IPS-18a (cell line): ENCODE measurements around the gene MAP7.

Source experiments
- H3K27ac ChIP-seq: one replicate; pipeline ENCODE4 v1.5.1; 2013; ENCODE audit warnings: low read length
- H3K27me3 ChIP-seq: one replicate; pipeline ENCODE4 v1.6.1; 2013; ENCODE audit warnings: mild to moderate bottlenecking, low read length; ENCODE audit not compliant: control insufficient read depth, insufficient read depth
- H3K36me3 ChIP-seq: one replicate; pipeline ENCODE4 v1.6.1; 2013; ENCODE audit warnings: low read depth, low read length; ENCODE audit not compliant: control insufficient read depth
- H3K4me1 ChIP-seq: one replicate; pipeline ENCODE4 v1.6.1; 2013; ENCODE audit warnings: low read depth, low read length; ENCODE audit not compliant: control insufficient read depth
- H3K4me3 ChIP-seq: one replicate; pipeline ENCODE4 v1.5.1; 2013; ENCODE audit warnings: low read length
- H3K9ac ChIP-seq: one replicate; pipeline ENCODE4 v1.6.1; 2013; ENCODE audit warnings: mild to moderate bottlenecking, low read length, moderate library complexity
- H3K9me3 ChIP-seq: one replicate; pipeline ENCODE4 v1.6.1; 2013; ENCODE audit warnings: low read depth, low read length; ENCODE audit not compliant: control insufficient read depth

MAP7 gene

GRCh38 chr6:136326038-136326553, 224.1 kb downstream of the MAP7 start:
- H3K4me1 ChIP-seq = no peaks in the 10 kb centered on the region
- H3K27me3 ChIP-seq = no peaks in the 10 kb centered on the region
- no peaks in the 10 kb centered on the region for H3K36me3 ChIP-seq
- H3K4me3 ChIP-seq = no peak overlapping the region
- no peak overlapping the region for H3K27ac ChIP-seq
- H3K9me3 ChIP-seq = no peaks in the 10 kb centered on the region
- H3K9ac ChIP-seq = no peak overlapping the region

- Histone ChIP-seq H3K27me3 (no peaks in the 10 kb centered on the region), H3K36me3 (no peaks in the 10 kb centered on the region), H3K9ac (no peak overlapping the region), H3K4me3 (no peak overlapping the region), H3K4me1 (no peaks in the 10 kb centered on the region), H3K27ac (no peak overlapping the region), H3K9me3 (no peaks in the 10 kb centered on the region)
Measured at GRCh38 chr6:136324686-136325380, 225.4 kb downstream of the MAP7 start.

- Histone ChIP-seq H3K36me3 (no peaks in the 10 kb centered on the region), H3K4me1 (no peaks in the 10 kb centered on the region), H3K9me3 (no peaks in the 10 kb centered on the region), H3K27me3 (no peaks in the 10 kb centered on the region), H3K27ac (no peak overlapping the region), H3K9ac (no peak overlapping the region), H3K4me3 (no peak overlapping the region)
Measured at GRCh38 chr6:136323431-136324112, 226.7 kb downstream of the MAP7 start.

- H3K9me3 ChIP-seq = no peaks in the 10 kb centered on the region
- H3K9ac ChIP-seq = no peak overlapping the region
- H3K4me1 ChIP-seq = no peaks in the 10 kb centered on the region
- H3K27me3 ChIP-seq = no peaks in the 10 kb centered on the region
- no peaks in the 10 kb centered on the region for H3K36me3 ChIP-seq
- no peak overlapping the region for H3K27ac ChIP-seq
- H3K4me3 ChIP-seq = no peak overlapping the region
Measured at GRCh38 chr6:136319732-136320131, 230.5 kb downstream of the MAP7 start.

- Histone ChIP-seq H3K36me3 (no peaks in the 10 kb centered on the region), H3K27ac (no peak overlapping the region), H3K27me3 (no peaks in the 10 kb centered on the region), H3K4me1 (no peaks in the 10 kb centered on the region), H3K4me3 (no peak overlapping the region), H3K9ac (no peak overlapping the region), H3K9me3 (no peaks in the 10 kb centered on the region)
Measured at GRCh38 chr6:136318676-136319075, 231.5 kb downstream of the MAP7 start.

- H3K9me3 ChIP-seq = no peaks in the 10 kb centered on the region
- no peak overlapping the region for H3K27ac ChIP-seq
- no peaks in the 10 kb centered on the region for H3K4me1 ChIP-seq
- no peaks in the 10 kb centered on the region for H3K27me3 ChIP-seq
- no peak overlapping the region for H3K4me3 ChIP-seq
- no peak overlapping the region for H3K9ac ChIP-seq
- no peaks in the 10 kb centered on the region for H3K36me3 ChIP-seq
Measured at GRCh38 chr6:136317971-136318370, 232.3 kb downstream of the MAP7 start.

- no peaks in the 10 kb centered on the region for H3K36me3 ChIP-seq
- H3K4me3 ChIP-seq = no peak overlapping the region
- no peaks in the 10 kb centered on the region for H3K9me3 ChIP-seq
- H3K27me3 ChIP-seq = no peaks in the 10 kb centered on the region
- no peak overlapping the region for H3K27ac ChIP-seq
- no peak overlapping the region for H3K9ac ChIP-seq
- no peaks in the 10 kb centered on the region for H3K4me1 ChIP-seq
Measured at GRCh38 chr6:136317021-136317694, 233.1 kb downstream of the MAP7 start.

- Histone ChIP-seq H3K9me3 (no peaks in the 10 kb centered on the region), H3K4me1 (no peaks in the 10 kb centered on the region), H3K9ac (no peak overlapping the region), H3K36me3 (no peaks in the 10 kb centered on the region), H3K27me3 (no peaks in the 10 kb centered on the region), H3K27ac (no peak overlapping the region), H3K4me3 (no peak overlapping the region)
Measured at GRCh38 chr6:136315594-136315993, 234.6 kb downstream of the MAP7 start.

GRCh38 chr6:136312975-136313374, 237.2 kb downstream of the MAP7 start:
- no peaks in the 10 kb centered on the region for H3K9me3 ChIP-seq
- H3K27me3 ChIP-seq = no peaks in the 10 kb centered on the region
- no peak overlapping the region for H3K4me3 ChIP-seq
- no peak overlapping the region for H3K9ac ChIP-seq
- no peak overlapping the region for H3K27ac ChIP-seq
- H3K4me1 ChIP-seq = no peaks in the 10 kb centered on the region
- no peaks in the 10 kb centered on the region for H3K36me3 ChIP-seq

GRCh38 chr6:136309729-136310311, 240.4 kb downstream of the MAP7 start:
- Histone ChIP-seq H3K9me3 (no peaks in the 10 kb centered on the region), H3K4me1 (no peaks in the 10 kb centered on the region), H3K36me3 (no peaks in the 10 kb centered on the region), H3K9ac (no peak overlapping the region), H3K27ac (no peak overlapping the region), H3K27me3 (no peaks in the 10 kb centered on the region), H3K4me3 (no peak overlapping the region)

- Histone ChIP-seq H3K9me3 (no peaks in the 10 kb centered on the region), H3K36me3 (no peaks in the 10 kb centered on the region), H3K4me1 (no peaks in the 10 kb centered on the region), H3K27me3 (no peaks in the 10 kb centered on the region), H3K4me3 (no peak overlapping the region), H3K27ac (no peak overlapping the region), H3K9ac (no peak overlapping the region)
Measured at GRCh38 chr6:136309171-136309570, 241.1 kb downstream of the MAP7 start.
